Measurements from ENCODE around the gene PNPLA7.

DNA sequence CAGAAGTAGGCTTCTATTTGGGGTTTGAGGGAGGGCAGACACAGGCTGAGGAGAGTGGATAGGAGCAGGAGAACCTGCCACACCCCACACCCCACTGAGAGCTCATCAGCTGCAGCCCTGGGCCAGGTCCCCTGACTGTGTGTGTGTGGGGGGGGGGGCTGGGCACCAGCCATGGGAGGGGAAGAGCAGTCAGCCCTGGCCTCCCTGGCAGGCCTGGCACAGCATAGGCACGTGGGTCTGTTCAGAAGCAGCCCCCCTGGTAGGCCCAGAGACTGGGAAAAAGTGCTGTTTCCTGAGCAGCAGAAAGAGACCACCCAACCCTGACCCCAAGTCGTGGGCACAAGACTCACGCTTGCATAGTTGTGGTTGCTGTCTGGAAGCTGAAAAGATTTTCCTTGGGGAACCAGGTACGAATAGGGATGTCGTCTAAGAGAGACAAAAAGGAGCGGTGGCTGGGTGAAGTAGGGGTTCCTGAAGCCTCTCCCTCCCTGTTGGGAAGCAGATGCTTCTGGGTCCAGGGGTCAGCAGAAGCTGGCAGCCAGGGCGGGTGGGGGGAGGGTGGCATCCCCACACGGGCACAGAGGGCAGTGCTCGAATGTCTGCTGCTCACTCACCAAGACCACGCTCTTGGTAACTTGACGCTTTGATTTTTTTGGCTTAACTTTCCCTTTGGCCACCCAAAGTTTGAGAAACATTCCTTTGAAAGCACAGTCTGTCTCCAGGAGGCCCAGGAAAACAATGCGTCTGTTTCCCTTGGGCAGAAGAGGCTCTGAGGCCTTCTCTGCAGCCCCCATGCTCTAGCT is 93.9 kb downstream of the PNPLA7 start:
- TF ChIP-seq POLR2AphosphoS5 (IDR thresholded peaks at IDR 0.05; ENCODE audit: low read depth, low read length) = no peak
- TF ChIP-seq, protein P1, sequence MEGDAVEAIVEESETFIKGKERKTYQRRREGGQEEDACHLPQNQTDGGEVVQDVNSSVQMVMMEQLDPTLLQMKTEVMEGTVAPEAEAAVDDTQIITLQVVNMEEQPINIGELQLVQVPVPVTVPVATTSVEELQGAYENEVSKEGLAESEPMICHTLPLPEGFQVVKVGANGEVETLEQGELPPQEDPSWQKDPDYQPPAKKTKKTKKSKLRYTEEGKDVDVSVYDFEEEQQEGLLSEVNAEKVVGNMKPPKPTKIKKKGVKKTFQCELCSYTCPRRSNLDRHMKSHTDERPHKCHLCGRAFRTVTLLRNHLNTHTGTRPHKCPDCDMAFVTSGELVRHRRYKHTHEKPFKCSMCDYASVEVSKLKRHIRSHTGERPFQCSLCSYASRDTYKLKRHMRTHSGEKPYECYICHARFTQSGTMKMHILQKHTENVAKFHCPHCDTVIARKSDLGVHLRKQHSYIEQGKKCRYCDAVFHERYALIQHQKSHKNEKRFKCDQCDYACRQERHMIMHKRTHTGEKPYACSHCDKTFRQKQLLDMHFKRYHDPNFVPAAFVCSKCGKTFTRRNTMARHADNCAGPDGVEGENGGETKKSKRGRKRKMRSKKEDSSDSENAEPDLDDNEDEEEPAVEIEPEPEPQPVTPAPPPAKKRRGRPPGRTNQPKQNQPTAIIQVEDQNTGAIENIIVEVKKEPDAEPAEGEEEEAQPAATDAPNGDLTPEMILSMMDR (IDR thresholded peaks at IDR 0.05) = no peak

Data from Panc1 (cell line).